K562 (cell line): Measurements from ENCODE around the gene DUSP28. TPM values are rescaled to one million over a fixed set of nuclear protein-coding genes. Genes with fewer than 3 reads are reported as not detected.

Experiments
- ATAC-seq: fragments of 200-7000 bp; cut with Tn5 transposase; 3 replicates; pipeline ENCODE4 v1.9.1; 2020; ENCODE audit warnings: moderate library complexity
- BruUV-seq: library from RNA; stranded (reverse); fragments of 400-500 nt; replicated peaks from 2 replicates; lab custom pipeline; 2021; lab: Mats Ljungman, UMichigan
- CTCF ChIA-PET: fragments of 300-600 bp; formaldehyde crosslinking; extraction: SDS; loops from one replicate; lab custom pipeline; 2021; ENCODE audit warnings: low intra/inter-chr PET ratio; lab: Yijun Ruan, JAX
- POLR2A ChIA-PET: fragments of 300-600, 350-650 bp; sonication (Branson Sonifier 250); formaldehyde crosslinking; extraction: SDS; loops from one replicate; lab custom pipeline; 2021; ENCODE audit warnings: antibody characterized with exemption, inconsistent platforms; lab: Yijun Ruan, JAX
- DNase-seq, 4 experiments: peaks; one replicate each; pipeline versions ENCODE4 v3.0.0 to v3.0.0-alpha.2; 2011 to 2018; ENCODE audit warnings: low spot score in 3 of 4, mixed read lengths in 3 of 4; ENCODE audit errors: extremely low read depth in 1 of 4
- FAIRE-seq: peaks from 2 replicates; lab custom pipeline; 2011; peaks lifted over from hg19 to GRCh38; lab: Jason Lieb, UNC
- H2AFZ ChIP-seq: 2 replicates; pipeline ENCODE4 v1.6.0; 2011; ENCODE audit warnings: low read depth, low read length, control low read depth, inconsistent platforms
- H3K27ac ChIP-seq: fragments of 200-600 bp; 3 replicates; pipeline ENCODE4 v1.8.0; 2011; ENCODE audit warnings: low read depth, mild to moderate bottlenecking, control low read depth, inconsistent platforms, low read length, moderate library complexity, mixed read lengths; ENCODE audit errors: extremely low read depth
- H3K27me3 ChIP-seq, 2 experiments: fragments of 300-600 bp in 1 of 2; 2 replicates in 1 of 2; 3 replicates in 1 of 2; pipeline versions ENCODE4 v1.6.0 to v1.8.0; 2011; ENCODE audit warnings: inconsistent platforms in 2 of 2, low read length in 2 of 2, mild to moderate bottlenecking in 1 of 2, mixed read lengths in 1 of 2, moderate library complexity in 1 of 2; ENCODE audit not compliant: control insufficient read depth in 2 of 2, insufficient read depth in 2 of 2
- H3K36me3 ChIP-seq: fragments of 300-600 bp; 3 replicates; pipeline ENCODE4 v1.8.0; 2011; ENCODE audit warnings: mild to moderate bottlenecking, low read length, inconsistent platforms; ENCODE audit not compliant: control insufficient read depth, insufficient read depth
- H3K4me1 ChIP-seq, 2 experiments: fragments of 200-600 bp in 1 of 2; replicated peaks in 1 of 2; 2 replicates in 1 of 2; 3 replicates in 1 of 2; pipeline versions ENCODE4 v1.5.1 to v1.8.0; 2011; ENCODE audit warnings: inconsistent platforms in 2 of 2, low read length in 2 of 2, mild to moderate bottlenecking in 1 of 2, mixed read lengths in 1 of 2, moderate library complexity in 1 of 2; ENCODE audit not compliant: control insufficient read depth in 2 of 2, insufficient read depth in 2 of 2
- H3K4me2 ChIP-seq: 2 replicates; pipeline ENCODE4 v1.6.1; 2011; ENCODE audit warnings: low read length, control low read depth, inconsistent platforms, mixed read lengths; ENCODE audit not compliant: insufficient read depth
- H3K4me3 ChIP-seq: fragments of 200-600 bp; sonication (generic), shearing (Covaris generic); 2 replicates; pipeline ENCODE4 v1.5.1; 2016; ENCODE audit warnings: control low read depth, inconsistent platforms
- H3K79me2 ChIP-seq: fragments of 200-600 bp; 3 replicates; pipeline ENCODE4 v1.8.0; 2011; ENCODE audit warnings: low read length, inconsistent platforms; ENCODE audit not compliant: control insufficient read depth, insufficient read depth
- H3K9ac ChIP-seq, 2 experiments: 2 replicates each; pipeline versions ENCODE4 v1.6.0 to v1.6.1; 2011; ENCODE audit warnings: low read depth in 2 of 2, low read length in 2 of 2, control low read depth in 1 of 2, inconsistent platforms in 1 of 2, mild to moderate bottlenecking in 1 of 2, mixed read lengths in 1 of 2; ENCODE audit not compliant: insufficient read depth in 1 of 2
- H3K9me1 ChIP-seq: one replicate; pipeline ENCODE4 v1.6.0; 2011; ENCODE audit warnings: inconsistent platforms, mild to moderate bottlenecking, low read length, moderate library complexity; ENCODE audit not compliant: control insufficient read depth, insufficient read depth
- H3K9me3 ChIP-seq: replicated peaks from 2 replicates; pipeline ENCODE4 v1.5.1; 2011; ENCODE audit warnings: low read depth, low read length, inconsistent platforms; ENCODE audit not compliant: control insufficient read depth, insufficient read depth
- H4K20me1 ChIP-seq: replicated peaks from 2 replicates; pipeline ENCODE4 v1.6.1; 2011; ENCODE audit warnings: low read length, inconsistent platforms, mixed read lengths; ENCODE audit not compliant: control insufficient read depth, insufficient read depth
- BDP1 ChIP-seq: IDR thresholded peaks from 3 replicates; pipeline ENCODE4 v1.6.1; 2011; ENCODE audit not compliant: insufficient read length, insufficient read depth
- BRCA1 ChIP-seq, 2 experiments: fragments of 450-650 bp in 1 of 2; sonication (generic) in 1 of 2; formaldehyde crosslinking in 1 of 2; IDR thresholded peaks; 2 replicates each; pipeline versions ENCODE4 v1.5.0 to v1.6.1; 2017 to 2020; ENCODE audit warnings: mild to moderate bottlenecking in 1 of 2, missing genetic modification reagents in 1 of 2
- EZH2 ChIP-seq: IDR thresholded peaks from 2 replicates; pipeline ENCODE4 v1.6.1; 2012; ENCODE audit warnings: low read depth, mild to moderate bottlenecking, inconsistent platforms, low read length, borderline replicate concordance
- NCOA2 ChIP-seq, 2 experiments: fragments of 450-650 bp; IDR thresholded peaks; 2 replicates each; pipeline ENCODE4 v1.6.1; 2018; ENCODE audit warnings: mild to moderate bottlenecking in 2 of 2, moderate library complexity in 1 of 2; ENCODE audit not compliant: partially characterized antibody in 2 of 2
- POLR2G ChIP-seq: fragments of 200-400 bp; formaldehyde crosslinking; IDR thresholded peaks from 2 replicates; pipeline ENCODE4 v1.6.1; 2017; ENCODE audit warnings: low read depth, mild to moderate bottlenecking, antibody characterized with exemption, low read length, moderate library complexity
- RBFOX2 ChIP-seq: fragments of 200-400 bp; formaldehyde crosslinking; IDR thresholded peaks from 2 replicates; pipeline ENCODE4 v1.6.1; 2017; ENCODE audit warnings: low read depth, mild to moderate bottlenecking, low read length, moderate library complexity
- YBX1 ChIP-seq: fragments of 450-650 bp; IDR thresholded peaks from 2 replicates; pipeline ENCODE4 v1.7.1; 2016; ENCODE audit warnings: mild to moderate bottlenecking
- ZNF75A ChIP-seq: fragments of 450-650 bp; formaldehyde crosslinking; IDR thresholded peaks from 2 replicates; pipeline ENCODE4 v1.4.0; 2020; ENCODE audit warnings: mild to moderate bottlenecking
- WGBS: fragments of 100-300 bp; shearing (Covaris generic); methylation state at CpG from one replicate; pipeline ENCODE4 v1.1.6; 2016; ENCODE audit warnings: low coverage, mixed read lengths; ENCODE audit not compliant: insufficient coverage; ENCODE audit errors: missing lambda C conversion rate; 5-methylcytosine and 5-hydroxymethylcytosine counted together
- in situ Hi-C: fragments of 300-500 bp; cut with MboI; formaldehyde crosslinking; loops from 4 replicates; pipeline ENCODE4 v1.15.0; 2018; ENCODE audit warnings: inconsistent platforms, mixed read lengths
- intact Hi-C: fragments of 100-400 bp; cut with micrococcal nuclease; formaldehyde crosslinking; loops from 2 replicates; pipeline ENCODE4 v1.14.2; 2022
- polyA plus RNA-seq, 8 experiments: library from polyadenylated mRNA; depleted of rRNA in 4 of 8; stranded (reverse) in 5 of 8; unstranded in 3 of 8; fragments of >200 nt; fragmentation: Nextera tagmentation in 2 of 8; fragmentation: Illumina TruSeq in 1 of 8; extraction: Ambion mirVana in 2 of 8; extraction: Trizol in 1 of 8; gene quantifications; 2 replicates each; pipeline versions ENCODE4 v1.2.1 to v1.2.3, GENCODE V29; 2011 to 2014; ENCODE audit warnings: inconsistent platforms in 1 of 8, missing spikeins in 1 of 8
- total RNA-seq, 7 experiments: library from RNA; depleted of rRNA in 6 of 7; stranded (reverse); fragments of >200 nt in 6 of 7; fragmentation: Illumina TruSeq in 2 of 7; extraction: Trizol in 2 of 7; gene quantifications; 2 replicates each; pipeline versions ENCODE4 v1.2.1 to v1.2.3, GENCODE V29; 2011 to 2021; ENCODE audit warnings: low replicate concordance in 1 of 7
- TF ChIP-seq, protein P1 (sequence below): fragments of 250-450 bp; sonication (Bioruptor Pico); IDR thresholded peaks from 2 replicates; pipeline ENCODE4 v1.8.0; 2021; ENCODE audit warnings: borderline replicate concordance, mild to moderate bottlenecking, moderate library complexity; ENCODE audit not compliant: poor library complexity, severe bottlenecking

Gene DUSP28
- total and polyA plus RNA-seq, 9 of the 15 experiments (the other 6 are each of a cell fraction or from before 2014, with no cell fraction given): 2.8 to 8.1 (median 4.2) TPM

GRCh38 chr2:240571314-240571973, 11.3 kb downstream of the DUSP28 start:
- H4K20me1 ChIP-seq: no peaks in the 10 kb centered on the region
- DNase-seq (no peak), ATAC-seq (no peak)
- BruUV-seq: no TSS peak
- no peak overlapping the region for H3K27ac ChIP-seq
- no peak overlapping the region for H3K4me2 ChIP-seq
- 83% methylated on average over 6 of the region's 18 CpGs for WGBS
- peak overlapping the region in 1 of 2 experiments; percentile 61; a peak in 2 of 4 replicates for H3K9ac ChIP-seq
- CTCF ChIA-PET: no interaction called here
- TF ChIP-seq, protein P1, sequence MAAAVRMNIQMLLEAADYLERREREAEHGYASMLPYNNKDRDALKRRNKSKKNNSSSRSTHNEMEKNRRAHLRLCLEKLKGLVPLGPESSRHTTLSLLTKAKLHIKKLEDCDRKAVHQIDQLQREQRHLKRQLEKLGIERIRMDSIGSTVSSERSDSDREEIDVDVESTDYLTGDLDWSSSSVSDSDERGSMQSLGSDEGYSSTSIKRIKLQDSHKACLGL (CRISPR knock-in tag): no peak
- no peak for TF ChIP-seq EZH2
- TF ChIP-seq YBX1: no peak
- TF ChIP-seq RBFOX2: peak; percentile 8; the same call in 1 of the 2 replicates
- TF ChIP-seq POLR2G: peak; percentile 7; the same call in 1 of the 2 replicates
- no peak for TF ChIP-seq BRCA1 (IDR thresholded peaks at IDR 0.05)
- no peak for TF ChIP-seq BRCA1 (CRISPR knock-in tag; IDR thresholded peaks at IDR 0.05)
- no peak for TF ChIP-seq NCOA2 (IDR thresholded peaks at IDR 0.05; ENCODE audit: partially characterized antibody in 2 of 2)
- TF ChIP-seq BDP1: no peak
- TF ChIP-seq ZNF75A: no peak
- TF ChIP-seq, all 486 proteins: peak for 2
- no peaks in the 10 kb centered on the region for H3K27me3 ChIP-seq
- POLR2A ChIA-PET: interaction anchor here (1.4 kb wide), 1 partner anchor 9 kb away, joined by 8 read pairs; no protein-coding TSS in a partner anchor
- no peaks in the 10 kb centered on the region for H3K9me1 ChIP-seq
- H3K4me3 ChIP-seq: no peak overlapping the region
- H3K36me3 ChIP-seq: peaks cover 27% of the 10 kb centered on the region; the same call in 1 of the 3 replicates
- H2AFZ ChIP-seq: no peak overlapping the region
- in situ Hi-C loops (no loop called here), intact Hi-C loops (no loop called here)
- H3K4me1 ChIP-seq: peaks cover 7 to 59% of the 10 kb centered on the region in 2 experiments; a peak in 4 of 5 replicates
- H3K9me3 ChIP-seq: no peaks in the 10 kb centered on the region
- H3K79me2 ChIP-seq: peaks cover 44% of the 10 kb centered on the region
- no peak for FAIRE-seq
